Body of pancreas (tissue), 4 donors: Measurements from ENCODE around the gene RCHY1.

Experiments
- POLR2A ChIP-seq, 3 donors: fragments of 450-650 bp; IDR thresholded peaks; one replicate each; pipeline ENCODE4 v1.6.1; 2016; ENCODE audit warnings: antibody characterized with exemption in 3 of 3, mild to moderate bottlenecking in 2 of 3
- TF ChIP-seq, protein P1 (sequence below), 7 experiments: fragments of 450-650 bp in 4 of 7; fragments of 200-600 bp in 3 of 7; sonication (generic) in 3 of 7; IDR thresholded peaks; one replicate each; pipeline ENCODE4 v1.5.1; 2016 to 2019; ENCODE audit warnings: antibody characterized with exemption in 7 of 7

DNA sequence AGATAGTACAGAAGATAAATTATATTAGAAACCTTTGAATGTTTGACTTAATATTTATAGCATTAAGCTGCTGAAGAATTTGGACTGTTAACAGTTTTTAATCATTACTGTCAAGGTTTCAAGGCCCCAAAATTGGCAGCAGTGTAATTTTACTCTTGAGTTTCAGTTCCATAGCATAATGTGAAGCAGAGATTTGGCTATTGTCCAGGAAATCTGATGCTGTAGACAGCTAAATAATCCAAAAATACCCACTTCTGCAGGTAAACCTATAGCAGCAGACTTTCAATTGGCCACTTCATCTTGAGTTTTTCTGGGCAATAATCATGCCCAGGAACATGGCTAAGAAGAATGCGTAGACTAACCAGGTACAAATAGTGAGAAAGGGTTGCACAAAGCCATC, 85.0 kb downstream of the RCHY1 start:
- TF ChIP-seq, protein P1, sequence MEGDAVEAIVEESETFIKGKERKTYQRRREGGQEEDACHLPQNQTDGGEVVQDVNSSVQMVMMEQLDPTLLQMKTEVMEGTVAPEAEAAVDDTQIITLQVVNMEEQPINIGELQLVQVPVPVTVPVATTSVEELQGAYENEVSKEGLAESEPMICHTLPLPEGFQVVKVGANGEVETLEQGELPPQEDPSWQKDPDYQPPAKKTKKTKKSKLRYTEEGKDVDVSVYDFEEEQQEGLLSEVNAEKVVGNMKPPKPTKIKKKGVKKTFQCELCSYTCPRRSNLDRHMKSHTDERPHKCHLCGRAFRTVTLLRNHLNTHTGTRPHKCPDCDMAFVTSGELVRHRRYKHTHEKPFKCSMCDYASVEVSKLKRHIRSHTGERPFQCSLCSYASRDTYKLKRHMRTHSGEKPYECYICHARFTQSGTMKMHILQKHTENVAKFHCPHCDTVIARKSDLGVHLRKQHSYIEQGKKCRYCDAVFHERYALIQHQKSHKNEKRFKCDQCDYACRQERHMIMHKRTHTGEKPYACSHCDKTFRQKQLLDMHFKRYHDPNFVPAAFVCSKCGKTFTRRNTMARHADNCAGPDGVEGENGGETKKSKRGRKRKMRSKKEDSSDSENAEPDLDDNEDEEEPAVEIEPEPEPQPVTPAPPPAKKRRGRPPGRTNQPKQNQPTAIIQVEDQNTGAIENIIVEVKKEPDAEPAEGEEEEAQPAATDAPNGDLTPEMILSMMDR (IDR thresholded peaks at IDR 0.05) = no peak
- TF ChIP-seq POLR2A (IDR thresholded peaks at IDR 0.05) = no peak
